SK-N-MC (cell line): Measurements from ENCODE around the gene EFR3B.

Experiments used
- EZH2 ChIP-seq: fragments of 200-600 bp; sonication (generic); IDR thresholded peaks from one replicate; pipeline ENCODE4 v1.6.1; 2017; ENCODE audit warnings: antibody characterized with exemption
- POLR2AphosphoS5 ChIP-seq: IDR thresholded peaks from 2 replicates; pipeline ENCODE4 v1.6.1; 2012; ENCODE audit warnings: mild to moderate bottlenecking, low read depth, low read length, borderline replicate concordance

DNA sequence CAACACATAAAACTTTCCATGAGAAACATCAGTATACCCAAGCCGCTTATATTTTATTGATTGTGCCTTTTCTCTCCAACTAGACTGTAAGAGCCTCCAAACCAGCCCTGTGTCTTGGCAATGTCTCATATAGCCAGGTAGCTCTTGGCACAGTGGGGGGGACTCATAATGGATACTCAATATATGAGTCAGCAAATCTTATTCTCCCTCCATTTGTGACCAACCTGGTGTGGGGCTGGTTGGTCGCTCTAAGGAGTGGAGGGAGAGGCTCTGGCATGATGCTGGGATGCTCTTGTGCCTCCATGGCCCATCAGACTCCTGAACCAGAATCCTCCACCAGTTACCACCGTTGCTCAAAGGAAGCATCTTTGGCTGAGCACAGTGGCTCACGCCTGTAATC, 32.0 kb downstream of the EFR3B start:
- TF ChIP-seq POLR2AphosphoS5 (no peak), EZH2 (no peak)
